Panc1 (cell line): Measurements from ENCODE around the gene FBLN7. TPM values are rescaled to one million over a fixed set of nuclear protein-coding genes. Genes with fewer than 3 reads are reported as not detected.

Source experiments
- ATAC-seq: fragments of 200-7000 bp; cut with Tn5 transposase; 2 replicates; pipeline ENCODE4 v1.9.1; 2020; ENCODE audit warnings: mild to moderate bottlenecking, moderate library complexity
- BruUV-seq: library from RNA; stranded (reverse); fragments of 400-500 nt; replicated peaks from 2 replicates; lab custom pipeline; 2021; lab: Mats Ljungman, UMichigan
- CTCF ChIA-PET: fragments of 300-600 bp; sonication (Branson Sonifier 250); formaldehyde crosslinking; loops from one replicate; lab custom pipeline; 2022; ENCODE audit warnings: antibody characterized with exemption; lab: Charles Lee
- POLR2A ChIA-PET: fragments of 300-600 bp; sonication (Branson Sonifier 250); formaldehyde crosslinking; loops from one replicate; lab custom pipeline; 2022; ENCODE audit warnings: antibody characterized with exemption; lab: Charles Lee
- DNase-seq: peaks from one replicate; pipeline ENCODE4 v3.0.0-alpha.2; 2010; ENCODE audit warnings: low read depth, low spot score
- H3K27ac ChIP-seq: 2 replicates; pipeline ENCODE4 v1.5.1; 2011; ENCODE audit warnings: mild to moderate bottlenecking, low read length, inconsistent platforms
- H3K27me3 ChIP-seq: fragments of 200-500 bp; sonication (Bioruptor generic); 2 replicates; pipeline ENCODE4 v1.6.0; 2014; ENCODE audit warnings: low read length, inconsistent platforms; ENCODE audit not compliant: control insufficient read depth, insufficient read depth
- H3K36me3 ChIP-seq: fragments of 200-500 bp; sonication (Bioruptor generic); 2 replicates; pipeline ENCODE4 v1.5.1; 2014; ENCODE audit warnings: inconsistent platforms, mild to moderate bottlenecking, low read length, moderate library complexity; ENCODE audit not compliant: control insufficient read depth, insufficient read depth
- H3K4me1 ChIP-seq: 2 replicates; pipeline ENCODE4 v1.5.1; 2011; ENCODE audit warnings: inconsistent platforms, mild to moderate bottlenecking, low read length, moderate library complexity; ENCODE audit not compliant: control insufficient read depth, insufficient read depth
- H3K4me3 ChIP-seq, 2 experiments: 2 replicates each; pipeline ENCODE4 v1.5.1; 2011 to 2012; ENCODE audit warnings: low read depth in 2 of 2, low read length in 2 of 2, mild to moderate bottlenecking in 2 of 2, inconsistent platforms in 1 of 2, moderate library complexity in 1 of 2
- H3K9me3 ChIP-seq: fragments of 200-500 bp; sonication (Bioruptor generic); 2 replicates; pipeline ENCODE4 v1.5.1; 2014; ENCODE audit warnings: low read depth, mild to moderate bottlenecking, inconsistent platforms, low read length, moderate library complexity; ENCODE audit not compliant: control insufficient read depth, insufficient read depth
- POLR2AphosphoS5 ChIP-seq: IDR thresholded peaks from 2 replicates; pipeline ENCODE4 v1.6.1; 2012; ENCODE audit warnings: mild to moderate bottlenecking, low read depth, low read length, moderate library complexity
- SIN3A ChIP-seq: IDR thresholded peaks from 2 replicates; pipeline ENCODE4 v1.6.1; 2012; ENCODE audit warnings: low read depth, mild to moderate bottlenecking, low read length, moderate library complexity, borderline replicate concordance; ENCODE audit not compliant: insufficient read depth
- TCF7L2 ChIP-seq: IDR thresholded peaks from 2 replicates; pipeline ENCODE4 v1.6.1; 2011; ENCODE audit warnings: mild to moderate bottlenecking, low read depth, low read length, inconsistent platforms
- in situ Hi-C: cut with HindIII; loops from 2 replicates; pipeline ENCODE4 v1.10.0; 2016; ENCODE audit warnings: low sequenced_read_pairs, low pct_unique_long_range_greater_than_20kb
- intact Hi-C: fragments of 100-400 bp; cut with micrococcal nuclease; formaldehyde crosslinking; loops from one replicate; pipeline ENCODE4 v1.10.0; 2022; ENCODE audit not compliant: unreplicated experiment
- total RNA-seq: library from RNA; stranded (reverse); gene quantifications from one replicate; pipeline ENCODE4 v1.2.1, GENCODE V29; 2021; ENCODE audit not compliant: unreplicated experiment
- TF ChIP-seq, protein P1 (sequence below), 2 experiments: IDR thresholded peaks; 2 replicates each; pipeline ENCODE4 v1.6.1; 2011 to 2012; ENCODE audit warnings: low read depth in 2 of 2, control low read depth in 1 of 2, low read length in 1 of 2, mild to moderate bottlenecking in 1 of 2, moderate library complexity in 1 of 2; ENCODE audit not compliant: insufficient read depth in 1 of 2
- TF ChIP-seq, protein P2 (sequence below): fragments of 450-650 bp; IDR thresholded peaks from 2 replicates; pipeline ENCODE4 v1.5.1; 2017; ENCODE audit warnings: mild to moderate bottlenecking

FBLN7 gene
- total RNA-seq, 1 experiment from 2014 or later: 0.95 TPM

DNA sequence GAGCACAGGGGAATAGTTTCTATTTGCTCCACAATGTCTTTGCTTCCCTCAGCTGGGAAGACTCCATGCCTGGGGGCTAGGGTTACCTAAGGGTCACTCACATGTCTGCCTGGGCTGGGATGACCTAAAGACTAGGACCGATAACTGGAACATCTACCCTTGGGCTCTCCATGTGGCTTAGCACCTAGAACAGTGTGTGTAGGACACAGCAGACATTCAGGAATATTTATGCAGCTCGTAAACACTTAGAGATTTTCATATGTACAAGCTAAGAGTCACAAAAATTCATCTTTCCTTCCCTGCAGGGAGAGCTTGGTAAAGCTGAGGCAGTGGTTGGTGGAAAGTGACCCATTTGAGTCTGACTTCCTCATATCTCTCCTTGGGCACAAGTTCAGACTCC is 55.8 kb downstream of the FBLN7 start:
- ChIA-PET POLR2A (no interaction called here), CTCF (no interaction called here)
- in situ Hi-C loops: no loop called here
- Histone ChIP-seq H3K4me3 (no peak overlapping the region), H3K27ac (no peak overlapping the region), H3K4me1 (no peaks in the 10 kb centered on the region), H3K9me3 (no peaks in the 10 kb centered on the region), H3K27me3 (no peaks in the 10 kb centered on the region; the same call in 1 of the 2 replicates), H3K36me3 (no peaks in the 10 kb centered on the region)
- ATAC-seq (no peak), DNase-seq (no peak)
- no TSS peak for BruUV-seq
- intact Hi-C loops: no loop called here
- TF ChIP-seq TCF7L2 (no peak), POLR2AphosphoS5 (no peak), SIN3A (no peak)
- TF ChIP-seq, protein P1, sequence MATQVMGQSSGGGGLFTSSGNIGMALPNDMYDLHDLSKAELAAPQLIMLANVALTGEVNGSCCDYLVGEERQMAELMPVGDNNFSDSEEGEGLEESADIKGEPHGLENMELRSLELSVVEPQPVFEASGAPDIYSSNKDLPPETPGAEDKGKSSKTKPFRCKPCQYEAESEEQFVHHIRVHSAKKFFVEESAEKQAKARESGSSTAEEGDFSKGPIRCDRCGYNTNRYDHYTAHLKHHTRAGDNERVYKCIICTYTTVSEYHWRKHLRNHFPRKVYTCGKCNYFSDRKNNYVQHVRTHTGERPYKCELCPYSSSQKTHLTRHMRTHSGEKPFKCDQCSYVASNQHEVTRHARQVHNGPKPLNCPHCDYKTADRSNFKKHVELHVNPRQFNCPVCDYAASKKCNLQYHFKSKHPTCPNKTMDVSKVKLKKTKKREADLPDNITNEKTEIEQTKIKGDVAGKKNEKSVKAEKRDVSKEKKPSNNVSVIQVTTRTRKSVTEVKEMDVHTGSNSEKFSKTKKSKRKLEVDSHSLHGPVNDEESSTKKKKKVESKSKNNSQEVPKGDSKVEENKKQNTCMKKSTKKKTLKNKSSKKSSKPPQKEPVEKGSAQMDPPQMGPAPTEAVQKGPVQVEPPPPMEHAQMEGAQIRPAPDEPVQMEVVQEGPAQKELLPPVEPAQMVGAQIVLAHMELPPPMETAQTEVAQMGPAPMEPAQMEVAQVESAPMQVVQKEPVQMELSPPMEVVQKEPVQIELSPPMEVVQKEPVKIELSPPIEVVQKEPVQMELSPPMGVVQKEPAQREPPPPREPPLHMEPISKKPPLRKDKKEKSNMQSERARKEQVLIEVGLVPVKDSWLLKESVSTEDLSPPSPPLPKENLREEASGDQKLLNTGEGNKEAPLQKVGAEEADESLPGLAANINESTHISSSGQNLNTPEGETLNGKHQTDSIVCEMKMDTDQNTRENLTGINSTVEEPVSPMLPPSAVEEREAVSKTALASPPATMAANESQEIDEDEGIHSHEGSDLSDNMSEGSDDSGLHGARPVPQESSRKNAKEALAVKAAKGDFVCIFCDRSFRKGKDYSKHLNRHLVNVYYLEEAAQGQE (IDR thresholded peaks at IDR 0.05; ENCODE audit: insufficient read depth in 1 of 2, low read depth in 2 of 2, low read length in 1 of 2): no peak
- TF ChIP-seq, protein P2, sequence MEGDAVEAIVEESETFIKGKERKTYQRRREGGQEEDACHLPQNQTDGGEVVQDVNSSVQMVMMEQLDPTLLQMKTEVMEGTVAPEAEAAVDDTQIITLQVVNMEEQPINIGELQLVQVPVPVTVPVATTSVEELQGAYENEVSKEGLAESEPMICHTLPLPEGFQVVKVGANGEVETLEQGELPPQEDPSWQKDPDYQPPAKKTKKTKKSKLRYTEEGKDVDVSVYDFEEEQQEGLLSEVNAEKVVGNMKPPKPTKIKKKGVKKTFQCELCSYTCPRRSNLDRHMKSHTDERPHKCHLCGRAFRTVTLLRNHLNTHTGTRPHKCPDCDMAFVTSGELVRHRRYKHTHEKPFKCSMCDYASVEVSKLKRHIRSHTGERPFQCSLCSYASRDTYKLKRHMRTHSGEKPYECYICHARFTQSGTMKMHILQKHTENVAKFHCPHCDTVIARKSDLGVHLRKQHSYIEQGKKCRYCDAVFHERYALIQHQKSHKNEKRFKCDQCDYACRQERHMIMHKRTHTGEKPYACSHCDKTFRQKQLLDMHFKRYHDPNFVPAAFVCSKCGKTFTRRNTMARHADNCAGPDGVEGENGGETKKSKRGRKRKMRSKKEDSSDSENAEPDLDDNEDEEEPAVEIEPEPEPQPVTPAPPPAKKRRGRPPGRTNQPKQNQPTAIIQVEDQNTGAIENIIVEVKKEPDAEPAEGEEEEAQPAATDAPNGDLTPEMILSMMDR: no peak

DNA sequence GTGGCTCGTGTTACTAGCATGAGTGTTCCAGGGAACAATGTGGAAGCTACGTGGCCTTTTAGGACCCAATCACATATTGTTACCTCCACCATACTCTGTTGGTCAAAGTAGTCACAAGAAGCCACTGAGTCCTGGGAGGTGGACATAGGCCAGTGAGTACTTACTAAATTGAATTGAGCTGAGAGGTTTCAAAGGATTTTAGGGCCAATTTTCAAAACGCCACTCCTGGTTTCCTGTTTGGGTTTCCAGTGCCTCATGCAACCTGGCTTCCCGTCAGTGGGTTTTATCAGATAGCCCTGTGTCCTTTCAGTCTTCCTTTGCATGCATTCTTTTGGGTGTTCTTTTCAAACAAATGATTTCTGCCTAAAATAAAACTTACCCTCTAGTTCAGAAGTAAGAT is 56.3 kb downstream of the FBLN7 start:
- no peaks in the 10 kb centered on the region for H3K36me3 ChIP-seq
- H3K9me3 ChIP-seq: no peaks in the 10 kb centered on the region
- H3K27me3 ChIP-seq: no peaks in the 10 kb centered on the region; the same call in 1 of the 2 replicates
- no peak for DNase-seq
- BruUV-seq: no TSS peak
- ChIA-PET POLR2A (no interaction called here), CTCF (no interaction called here)
- intact Hi-C loops (no loop called here), in situ Hi-C loops (no loop called here)
- no peak for ATAC-seq
- H3K27ac ChIP-seq: no peak overlapping the region
- TF ChIP-seq SIN3A (no peak), POLR2AphosphoS5 (no peak), TCF7L2 (no peak)
- TF ChIP-seq, protein P1 (IDR thresholded peaks at IDR 0.05; ENCODE audit: insufficient read depth in 1 of 2, low read depth in 2 of 2, low read length in 1 of 2): no peak
- TF ChIP-seq, protein P2: no peak
- H3K4me3 ChIP-seq: no peak overlapping the region
- H3K4me1 ChIP-seq: no peaks in the 10 kb centered on the region
